ENCODE results near the gene TSPAN10. TPM values are rescaled to one million over a fixed set of nuclear protein-coding genes. Genes with fewer than 3 reads are reported as not detected.
"Not testable (repeated sequence)": the region's sequence is repeated elsewhere in the genome, so short reads cannot be mapped to it uniquely, and the experiment has no call there.

Gene TSPAN10
- total RNA-seq = 0.24 TPM
- long read RNA-seq = 0 reads

- ATAC-seq (ENCODE audit: poor library complexity) (peak; percentile 92), DNase-seq (peak; percentile 92)
- intact Hi-C loops (cut with DNase I) = no loop called here
Measured at GRCh38 chr17:81636505-81637288, at the start of gene TSPAN10, which contains the start of gene NPLOC4. TSS of gene TSPAN10 (plus strand) at chr17:81637196. CDS start at chr17:81642413, 5,217 bp downstream. TSS of gene NPLOC4 (minus strand) at chr17:81637112. CDS start at chr17:81636930, 182 bp downstream.

GRCh38 chr17:81589612-81590011 is 47.4 kb upstream of the TSPAN10 start:
- ATAC-seq (ENCODE audit: poor library complexity) = no peak
- peak; percentile 1 for DNase-seq
- intact Hi-C loops (cut with DNase I) = no loop called here

- intact Hi-C loops (cut with DNase I) = no loop called here
- ATAC-seq (ENCODE audit: poor library complexity) (no peak), DNase-seq (peak; percentile 8)
Measured at GRCh38 chr17:81590121-81590520, 46.9 kb upstream of the TSPAN10 start.

GRCh38 chr17:81591971-81592370 is 45.0 kb upstream of the TSPAN10 start:
- DNase-seq (peak; percentile 7), ATAC-seq (ENCODE audit: poor library complexity) (no peak)
- intact Hi-C loops (cut with DNase I) = no loop called here

- ATAC-seq (ENCODE audit: poor library complexity) (peak; percentile 65), DNase-seq (peak; percentile 38)
- intact Hi-C loops (cut with DNase I) = no loop called here
Measured at GRCh38 chr17:81593105-81593871, 43.7 kb upstream of the TSPAN10 start.

DNA sequence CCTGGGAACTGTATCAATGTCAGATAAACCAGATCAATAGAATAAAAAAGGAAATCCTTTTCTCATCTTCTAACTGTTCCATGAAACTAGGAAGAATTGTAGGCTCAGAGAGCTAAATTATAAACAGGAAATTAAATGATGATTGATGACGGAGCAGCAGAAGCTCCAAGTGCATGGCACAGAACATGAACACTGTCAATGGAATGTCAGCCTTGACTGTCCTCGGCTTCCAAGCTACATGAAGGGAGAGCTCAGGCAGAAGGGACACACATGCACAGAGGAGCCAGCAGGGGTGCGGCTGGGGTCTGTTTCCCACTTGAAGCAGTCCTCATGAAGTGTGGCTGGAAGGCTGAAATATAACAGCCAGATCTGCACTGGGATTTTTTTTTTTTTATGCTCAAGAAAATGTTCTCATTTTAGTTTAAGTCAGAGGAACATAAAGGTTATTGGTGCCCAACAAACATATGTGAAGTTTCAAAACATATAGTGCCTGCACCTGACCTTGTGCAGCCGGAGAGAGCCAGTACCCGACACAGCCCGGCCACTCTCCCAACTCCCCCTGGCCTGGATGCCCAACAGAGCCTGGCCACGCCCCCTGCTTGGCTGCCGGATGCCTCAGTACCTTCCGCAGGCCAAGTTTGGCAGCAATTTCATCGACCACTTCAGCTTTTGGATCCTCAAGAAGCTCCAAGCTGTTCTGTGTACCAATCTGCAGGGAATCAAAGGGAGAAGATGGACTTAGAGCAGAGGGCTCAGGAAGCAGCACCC is 37.1 kb upstream of the TSPAN10 start:
- peak; percentile 83 for ATAC-seq (ENCODE audit: poor library complexity)
- intact Hi-C loops (cut with DNase I) = loop anchor here (5.0 kb wide), 1 partner anchor 348 kb away; no protein-coding TSS in a partner anchor
- peak; percentile 78 for DNase-seq

GRCh38 chr17:81601525-81602120 is 35.4 kb upstream of the TSPAN10 start:
- no peak for DNase-seq

GRCh38 chr17:81603846-81604610 is 33.0 kb upstream of the TSPAN10 start:
- no peak for DNase-seq
- intact Hi-C loops (cut with DNase I) = loop anchor here (5.0 kb wide), 1 partner anchor 352 kb away; no protein-coding TSS in a partner anchor
- no peak for ATAC-seq (ENCODE audit: poor library complexity)

More at GRCh38 chr17:81601525-81602120, 35.4 kb upstream of the TSPAN10 start:
- intact Hi-C loops (cut with DNase I) = loop anchor here (5.0 kb wide), 1 partner anchor 349 kb away; no protein-coding TSS in a partner anchor
- ATAC-seq (ENCODE audit: poor library complexity) = peak; percentile 87

DNA sequence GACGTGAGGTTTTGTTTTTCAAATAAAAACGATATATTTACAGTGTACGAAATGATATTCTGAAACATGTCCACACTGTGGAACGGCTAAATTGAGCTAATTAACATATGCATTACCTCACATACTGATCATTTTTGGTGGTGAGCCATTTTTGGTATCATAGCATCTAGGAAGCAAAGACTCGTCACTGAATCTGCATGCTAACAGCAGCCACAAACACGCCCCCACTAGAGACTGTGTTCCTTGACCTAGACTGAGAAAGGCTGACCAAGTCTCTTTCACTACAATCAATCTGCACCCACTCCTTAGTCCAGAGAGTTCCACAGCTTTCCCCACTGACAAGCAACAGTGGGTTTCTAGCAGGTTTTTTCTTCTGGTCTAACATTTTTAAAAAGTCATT is 29.6 kb upstream of the TSPAN10 start:
- intact Hi-C loops (cut with DNase I) = no loop called here

GRCh38 chr17:81608082-81608481 is 28.9 kb upstream of the TSPAN10 start:
- intact Hi-C loops (cut with DNase I) = no loop called here
- no peak for DNase-seq
- ATAC-seq (ENCODE audit: poor library complexity) = no peak

More for the DNA sequence above, 29.6 kb upstream of the TSPAN10 start:
- DNase-seq (no peak), ATAC-seq (ENCODE audit: poor library complexity) (no peak)

GRCh38 chr17:81608605-81609004 is 28.4 kb upstream of the TSPAN10 start:
- no peak for DNase-seq
- intact Hi-C loops (cut with DNase I) = no loop called here
- ATAC-seq (ENCODE audit: poor library complexity) = no peak

- DNase-seq (no peak), ATAC-seq (ENCODE audit: poor library complexity) (peak; percentile 28)
- intact Hi-C loops (cut with DNase I) = no loop called here
Measured at GRCh38 chr17:81609541-81610311, 27.3 kb upstream of the TSPAN10 start.

DNA sequence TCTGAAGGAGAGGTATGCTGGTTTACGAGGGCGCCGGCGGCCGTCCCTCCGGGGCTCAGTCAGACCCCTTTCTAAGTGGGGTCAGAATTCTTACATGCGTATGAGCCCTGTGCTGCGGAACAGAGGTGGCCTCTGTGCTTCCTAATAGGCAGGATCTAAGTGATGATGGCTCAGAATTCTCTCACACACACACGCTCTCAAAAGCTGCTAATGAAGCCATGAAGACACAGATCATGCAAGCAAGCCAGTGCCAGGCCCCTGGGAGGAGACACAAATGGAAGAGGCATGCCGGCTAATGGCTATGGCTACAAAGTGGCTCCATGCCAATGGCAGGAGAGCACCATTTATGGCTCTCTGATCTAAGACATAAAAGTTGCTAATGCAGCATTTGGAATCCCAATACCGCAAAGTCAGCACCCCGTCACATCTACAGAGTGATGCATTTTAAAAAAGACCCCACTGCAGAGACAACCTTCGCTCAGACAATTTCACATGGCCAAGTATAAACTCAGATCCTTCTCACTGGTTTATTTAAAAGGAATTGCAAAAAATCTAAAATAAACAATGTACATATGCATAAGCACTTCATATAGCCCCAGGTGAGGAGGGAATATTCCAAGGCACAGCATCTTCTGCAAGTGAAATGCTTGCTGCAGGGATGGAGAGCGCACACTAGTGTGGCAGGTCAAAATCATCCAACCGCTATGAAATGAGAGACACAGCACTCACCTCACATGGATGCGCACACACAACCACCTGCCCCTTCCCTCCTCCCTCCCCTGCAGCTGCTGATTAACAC is 24.6 kb upstream of the TSPAN10 start:
- peak; percentile 28 for ATAC-seq (ENCODE audit: poor library complexity)
- intact Hi-C loops (cut with DNase I) = no loop called here
- DNase-seq = peak; percentile 47

- DNase-seq (no peak), ATAC-seq (ENCODE audit: poor library complexity) (no peak)
- intact Hi-C loops (cut with DNase I) = no loop called here
Measured at GRCh38 chr17:81615401-81615930, 21.5 kb upstream of the TSPAN10 start.

GRCh38 chr17:81616877-81617276 is 20.1 kb upstream of the TSPAN10 start:
- intact Hi-C loops (cut with DNase I) = no loop called here
- DNase-seq (no peak), ATAC-seq (ENCODE audit: poor library complexity) (no peak)

GRCh38 chr17:81618307-81618706 is 18.7 kb upstream of the TSPAN10 start:
- DNase-seq; ATAC-seq (ENCODE audit: poor library complexity); intact Hi-C loops (cut with DNase I): not testable (repeated sequence)
